ENCODE data around the gene POMZP3.
"Not testable (repeated sequence)": the region's sequence is repeated elsewhere in the genome, so short reads cannot be mapped to it uniquely, and the experiment has no call there.

POMZP3 gene

GRCh38 chr7:76588586-76588985 lies 38.5 kb downstream of the POMZP3 start:
- DNase-seq (ENCODE audit: low read depth, low spot score): not testable (repeated sequence)

- DNase-seq (ENCODE audit: low read depth, low spot score): not testable (repeated sequence)
Observed at GRCh38 chr7:76586585-76587315, 40.3 kb downstream of the POMZP3 start.

GRCh38 chr7:76583636-76584281 lies 43.3 kb downstream of the POMZP3 start:
- not testable (repeated sequence) for DNase-seq (ENCODE audit: low read depth, low spot score)

GRCh38 chr7:76582848-76583631 lies 44.0 kb downstream of the POMZP3 start:
- DNase-seq (ENCODE audit: low read depth, low spot score): not testable (repeated sequence)

GRCh38 chr7:76575919-76576655 lies 51.0 kb downstream of the POMZP3 start:
- not testable (repeated sequence) for DNase-seq (ENCODE audit: low read depth, low spot score)

GRCh38 chr7:76575431-76575830 lies 51.6 kb downstream of the POMZP3 start:
- not testable (repeated sequence) for DNase-seq (ENCODE audit: low read depth, low spot score)

- not testable (repeated sequence) for DNase-seq (ENCODE audit: low read depth, low spot score)
Observed at GRCh38 chr7:76572296-76572695, 54.8 kb downstream of the POMZP3 start.

- DNase-seq (ENCODE audit: low read depth, low spot score): not testable (repeated sequence)
Observed at GRCh38 chr7:76570324-76570775, 56.7 kb downstream of the POMZP3 start.

GRCh38 chr7:76568742-76569141 lies 58.3 kb downstream of the POMZP3 start:
- DNase-seq (ENCODE audit: low read depth, low spot score): not testable (repeated sequence)

- DNase-seq (ENCODE audit: low read depth, low spot score): not testable (repeated sequence)
Observed at GRCh38 chr7:76567753-76568152, 59.3 kb downstream of the POMZP3 start.

- DNase-seq (ENCODE audit: low read depth, low spot score): not testable (repeated sequence)
Observed at GRCh38 chr7:76567311-76567710, 59.8 kb downstream of the POMZP3 start.

- DNase-seq (ENCODE audit: low read depth, low spot score): not testable (repeated sequence)
Observed at GRCh38 chr7:76565001-76565400, 62.1 kb downstream of the POMZP3 start.

- not testable (repeated sequence) for DNase-seq (ENCODE audit: low read depth, low spot score)
Observed at GRCh38 chr7:76561342-76561741, 65.7 kb downstream of the POMZP3 start.

GRCh38 chr7:76560157-76560556 lies 66.9 kb downstream of the POMZP3 start:
- not testable (repeated sequence) for DNase-seq (ENCODE audit: low read depth, low spot score)
